Muscle of leg (tissue), 11 donors: ENCODE measurements around the gene HDAC9. TPM values are rescaled to one million over a fixed set of nuclear protein-coding genes. Genes with fewer than 3 reads are reported as not detected.
A peak's percentile ranks its signal among the peaks of the same experiment; 100 is the strongest.

ENCODE experiments used
- DNase-seq: peaks from one replicate; pipeline ENCODE4 v3.0.0; 2013
- H3K27ac ChIP-seq: one replicate; pipeline ENCODE4 v1.5.1; 2013; ENCODE audit warnings: mild to moderate bottlenecking, low read length, control low read depth
- H3K27me3 ChIP-seq: one replicate; pipeline ENCODE4 v1.6.1; 2013; ENCODE audit warnings: low read length; ENCODE audit not compliant: control insufficient read depth, insufficient read depth
- H3K36me3 ChIP-seq: one replicate; pipeline ENCODE4 v1.6.1; 2013; ENCODE audit warnings: low read length; ENCODE audit not compliant: control insufficient read depth, insufficient read depth
- H3K4me1 ChIP-seq: one replicate; pipeline ENCODE4 v1.6.1; 2013; ENCODE audit warnings: low read length; ENCODE audit not compliant: control insufficient read depth, insufficient read depth
- H3K4me3 ChIP-seq: one replicate; pipeline ENCODE4 v1.5.1; 2013; ENCODE audit warnings: low read length, control low read depth
- H3K9me3 ChIP-seq: replicated peaks from 2 replicates; pipeline ENCODE4 v1.6.1; 2013; ENCODE audit warnings: low read depth, low read length; ENCODE audit not compliant: control insufficient read depth
- WGBS: methylation state at CpG from one replicate; pipeline ENCODE4 v1.1.5; 2013; ENCODE audit warnings: missing lambda C conversion rate; ENCODE audit not compliant: insufficient coverage; 5-methylcytosine and 5-hydroxymethylcytosine counted together
- polyA plus RNA-seq, 8 donors: library from polyadenylated mRNA; unstranded; fragments of 120-200 nt; gene quantifications; one replicate each; pipeline versions ENCODE4 v1.2.1 to v1.2.3, GENCODE V29; 2013; ENCODE audit warnings: inconsistent platforms in 1 of 8, low replicate concordance in 1 of 8; ENCODE audit not compliant: insufficient read length in 8 of 8, insufficient read depth in 1 of 8
- total RNA-seq: library from RNA; stranded (reverse); fragments of 120-200 nt; gene quantifications from one replicate; pipeline ENCODE4 v1.2.4, GENCODE V29; 2013

Gene HDAC9
- total and polyA plus RNA-seq, 9 donors: 11.9 to 38.2 (median 21.2) TPM

GRCh38 chr7:18653381-18654155 is 158.0 kb downstream of the HDAC9 start:
- H3K4me1 ChIP-seq: no peaks in the 10 kb centered on the region
- H3K9me3 ChIP-seq: no peaks in the 10 kb centered on the region
- no CpG with 5 or more reads among the region's 2 CpGs for WGBS
- no peak for DNase-seq
- no peaks in the 10 kb centered on the region for H3K27me3 ChIP-seq
- no peak overlapping the region for H3K4me3 ChIP-seq
- peaks cover under 1% of the 10 kb centered on the region for H3K36me3 ChIP-seq
- no peak overlapping the region for H3K27ac ChIP-seq

- Histone ChIP-seq H3K27ac (no peak overlapping the region), H3K4me1 (no peaks in the 10 kb centered on the region), H3K4me3 (no peak overlapping the region), H3K27me3 (no peaks in the 10 kb centered on the region), H3K36me3 (no peaks in the 10 kb centered on the region), H3K9me3 (no peaks in the 10 kb centered on the region)
- DNase-seq: no peak
- WGBS: 70% methylated on average over 9 of the region's 9 CpGs
Measured at GRCh38 chr7:18654709-18655108, 159.2 kb downstream of the HDAC9 start.

DNA sequence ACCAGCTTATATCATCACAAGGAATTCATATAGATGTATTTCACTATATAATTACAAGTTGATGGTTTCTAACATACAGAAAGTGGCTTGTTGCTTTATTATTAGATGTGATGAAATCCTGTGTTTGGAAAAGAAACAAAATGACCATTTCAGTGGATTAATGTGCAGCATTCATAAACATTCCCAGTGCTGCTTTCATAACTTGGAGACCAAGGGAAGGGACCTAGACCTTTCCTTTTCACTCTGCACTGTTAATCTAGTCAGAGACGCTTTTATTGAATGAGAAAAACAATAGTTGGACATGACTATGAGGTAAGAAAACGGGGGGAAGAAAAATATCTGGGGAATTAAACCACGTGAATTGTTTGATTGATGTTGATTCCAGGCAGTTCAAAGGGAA is 160.0 kb downstream of the HDAC9 start:
- Histone ChIP-seq H3K27ac (no peak overlapping the region), H3K4me1 (no peaks in the 10 kb centered on the region), H3K27me3 (no peaks in the 10 kb centered on the region), H3K36me3 (no peaks in the 10 kb centered on the region), H3K9me3 (no peaks in the 10 kb centered on the region), H3K4me3 (no peak overlapping the region)
- no peak for DNase-seq
- 36% methylated on average over 3 of the region's 3 CpGs for WGBS

DNA sequence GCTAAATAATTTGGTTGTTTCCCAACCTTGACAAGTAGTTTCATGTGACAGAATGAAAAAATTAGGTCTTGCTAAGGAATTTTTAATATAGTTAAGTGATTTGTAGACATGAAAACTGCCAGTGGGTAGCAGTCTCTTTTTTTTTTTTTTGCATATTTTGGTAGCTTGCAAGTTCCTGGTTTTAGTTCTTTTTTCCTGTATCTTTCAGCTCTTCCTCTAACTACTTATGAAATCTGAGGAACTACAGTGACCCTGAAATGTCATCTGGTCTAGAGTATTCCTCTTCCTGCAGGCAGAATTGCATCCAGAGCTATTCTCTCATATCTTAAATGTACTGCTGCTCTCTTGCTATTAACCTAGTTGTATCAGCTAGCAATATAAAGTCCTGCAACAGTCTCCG is 160.4 kb downstream of the HDAC9 start:
- no peaks in the 10 kb centered on the region for H3K9me3 ChIP-seq
- H3K27me3 ChIP-seq: no peaks in the 10 kb centered on the region
- no peaks in the 10 kb centered on the region for H3K36me3 ChIP-seq
- no peak overlapping the region for H3K4me3 ChIP-seq
- DNase-seq: peak; percentile 35
- H3K27ac ChIP-seq: no peak overlapping the region
- no CpG with 5 or more reads among the region's 1 CpG for WGBS
- no peaks in the 10 kb centered on the region for H3K4me1 ChIP-seq

DNA sequence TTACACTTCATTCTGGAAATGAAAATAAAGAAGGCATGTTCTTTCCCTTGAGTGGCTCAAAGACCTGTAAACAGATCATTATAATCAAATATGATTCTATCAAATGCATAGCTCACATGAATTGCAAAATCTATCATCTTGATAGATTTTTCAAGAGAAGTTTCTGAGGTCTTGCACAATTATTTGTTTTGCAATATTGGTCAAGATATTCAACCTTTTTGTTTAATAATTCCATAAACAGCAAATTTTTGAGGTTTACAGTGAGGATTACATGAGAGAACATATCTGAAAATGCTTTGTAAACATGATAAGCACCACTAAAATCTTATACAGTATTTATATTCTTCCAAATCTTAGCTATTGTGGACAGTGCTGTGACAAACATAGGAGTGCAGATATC is 160.8 kb downstream of the HDAC9 start:
- no peak for DNase-seq
- Histone ChIP-seq H3K4me1 (no peaks in the 10 kb centered on the region), H3K4me3 (no peak overlapping the region), H3K27me3 (no peaks in the 10 kb centered on the region), H3K27ac (no peak overlapping the region), H3K36me3 (no peaks in the 10 kb centered on the region), H3K9me3 (no peaks in the 10 kb centered on the region)

DNA sequence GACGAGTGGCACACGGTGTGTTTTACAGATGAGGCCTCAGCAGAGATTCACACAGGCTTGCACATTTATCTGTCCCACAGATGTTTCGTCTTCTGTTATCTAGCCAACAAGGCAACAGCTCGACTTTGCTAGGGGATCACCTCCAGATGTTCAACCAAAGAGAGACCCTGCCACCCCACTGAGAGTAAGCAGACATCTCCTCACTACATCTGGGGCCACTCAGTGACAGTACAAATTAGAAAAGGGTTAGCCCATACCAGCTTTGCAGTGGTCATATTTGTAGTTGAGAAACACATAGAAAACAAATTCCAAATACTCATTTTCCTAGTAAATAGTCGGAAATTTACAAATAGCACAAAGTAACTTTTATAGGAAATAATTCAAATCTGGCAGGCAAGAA is 164.2 kb downstream of the HDAC9 start:
- DNase-seq: no peak
- no peak overlapping the region for H3K4me3 ChIP-seq
- H3K36me3 ChIP-seq: no peaks in the 10 kb centered on the region
- H3K9me3 ChIP-seq: no peaks in the 10 kb centered on the region
- 51% methylated on average over 4 of the region's 5 CpGs for WGBS
- no peaks in the 10 kb centered on the region for H3K4me1 ChIP-seq
- H3K27ac ChIP-seq: no peak overlapping the region
- no peaks in the 10 kb centered on the region for H3K27me3 ChIP-seq

GRCh38 chr7:18663321-18663720 is 167.8 kb downstream of the HDAC9 start:
- no peaks in the 10 kb centered on the region for H3K36me3 ChIP-seq
- no peaks in the 10 kb centered on the region for H3K9me3 ChIP-seq
- no peaks in the 10 kb centered on the region for H3K4me1 ChIP-seq
- DNase-seq: peak; percentile 33
- WGBS: 70% methylated on average over 6 of the region's 7 CpGs
- no peaks in the 10 kb centered on the region for H3K27me3 ChIP-seq
- H3K4me3 ChIP-seq: no peak overlapping the region
- no peak overlapping the region for H3K27ac ChIP-seq

DNA sequence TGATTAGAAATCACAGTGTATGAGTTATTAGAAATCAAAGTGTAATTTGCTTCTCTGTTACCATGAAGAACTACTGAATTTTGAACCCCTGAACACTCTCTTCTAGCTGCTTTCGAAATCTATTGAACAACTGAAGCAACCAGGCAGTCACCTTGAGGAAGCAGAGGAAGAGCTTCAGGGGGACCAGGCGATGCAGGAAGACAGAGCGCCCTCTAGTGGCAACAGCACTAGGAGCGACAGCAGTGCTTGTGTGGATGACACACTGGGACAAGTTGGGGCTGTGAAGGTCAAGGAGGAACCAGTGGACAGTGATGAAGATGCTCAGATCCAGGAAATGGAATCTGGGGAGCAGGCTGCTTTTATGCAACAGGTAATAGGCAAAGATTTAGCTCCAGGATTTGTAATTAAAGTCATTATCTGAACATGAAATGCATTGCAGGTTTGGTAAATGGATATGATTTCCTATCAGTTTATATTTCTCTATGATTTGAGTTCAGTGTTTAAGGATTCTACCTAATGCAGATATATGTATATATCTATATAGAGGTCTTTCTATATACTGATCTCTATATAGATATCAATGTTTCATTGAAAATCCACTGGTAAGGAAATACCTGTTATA is 170.7 kb downstream of the HDAC9 start:
- 17% methylated on average over 3 of the region's 4 CpGs for whole genome bisulfite sequencing
- H3K36me3 ChIP-seq: no peaks in the 10 kb centered on the region
- no peaks in the 10 kb centered on the region for H3K4me1 ChIP-seq
- peak; percentile 76 for DNase-seq
- no peak overlapping the region for H3K4me3 ChIP-seq
- H3K27me3 ChIP-seq: no peaks in the 10 kb centered on the region
- no peaks in the 10 kb centered on the region for H3K9me3 ChIP-seq
- no peak overlapping the region for H3K27ac ChIP-seq

DNA sequence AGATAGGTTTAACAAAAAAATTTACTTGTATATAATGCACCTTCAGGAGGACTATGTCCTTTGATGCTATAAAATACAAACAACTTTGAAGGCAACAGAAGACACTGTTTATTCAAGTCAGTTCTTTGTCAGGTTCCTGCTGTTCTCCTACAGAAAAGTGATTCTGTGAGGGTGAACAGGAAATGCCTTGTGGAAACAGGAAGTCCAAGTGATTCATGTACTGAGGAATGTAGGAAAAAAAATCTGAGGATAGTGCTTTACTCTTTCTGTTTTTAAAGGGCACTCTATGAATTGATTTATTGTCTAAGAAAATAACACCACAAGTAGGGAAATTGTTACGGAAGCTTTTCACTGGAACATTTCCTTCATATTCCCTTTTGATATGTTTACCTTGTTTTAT is 171.9 kb downstream of the HDAC9 start:
- WGBS: no CpG with 5 or more reads among the region's 1 CpG
- no peaks in the 10 kb centered on the region for H3K4me1 ChIP-seq
- H3K27me3 ChIP-seq: no peaks in the 10 kb centered on the region
- H3K27ac ChIP-seq: no peak overlapping the region
- peak; percentile 60 for DNase-seq
- no peak overlapping the region for H3K4me3 ChIP-seq
- no peaks in the 10 kb centered on the region for H3K36me3 ChIP-seq
- H3K9me3 ChIP-seq: no peaks in the 10 kb centered on the region

DNA sequence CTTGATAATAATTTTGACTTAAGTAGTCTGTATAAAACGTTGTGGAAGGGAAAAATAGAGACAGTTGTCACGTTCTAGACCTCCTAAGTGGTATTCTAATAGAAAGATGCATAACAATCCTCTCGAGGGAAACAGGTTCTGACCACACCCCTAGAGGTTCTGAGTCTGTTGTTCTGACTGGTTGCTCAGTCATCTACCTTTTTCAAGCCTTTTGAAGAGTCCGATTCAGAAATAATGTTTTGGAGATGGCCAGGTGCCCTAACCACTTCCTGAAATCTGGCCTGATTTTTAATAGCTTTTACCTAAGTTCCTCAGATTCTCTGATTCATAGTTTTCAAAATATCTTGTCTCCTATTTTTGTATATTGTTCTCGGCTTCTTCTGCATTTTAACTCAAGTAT is 175.6 kb downstream of the HDAC9 start:
- H3K27me3 ChIP-seq: no peaks in the 10 kb centered on the region
- H3K9me3 ChIP-seq: no peaks in the 10 kb centered on the region
- DNase-seq: no peak
- H3K36me3 ChIP-seq: no peaks in the 10 kb centered on the region
- no peak overlapping the region for H3K27ac ChIP-seq
- H3K4me1 ChIP-seq: no peaks in the 10 kb centered on the region
- 80% methylated on average over 2 of the region's 5 CpGs for WGBS
- H3K4me3 ChIP-seq: no peak overlapping the region
